Adrenal gland (tissue), 5 donors: ENCODE data around the gene MMADHC.

Source experiments
- POLR2A ChIP-seq, 2 donors: fragments of 450-650 bp; IDR thresholded peaks; one replicate each; pipeline ENCODE4 v1.6.1; 2017; ENCODE audit warnings: antibody characterized with exemption in 2 of 2, mild to moderate bottlenecking in 2 of 2, moderate library complexity in 1 of 2
- TF ChIP-seq, protein P1 (sequence below), 6 experiments: fragments of 450-650 bp in 4 of 6; fragments of 200-600 bp in 2 of 6; sonication (generic) in 1 of 6; IDR thresholded peaks; 1 replicate in 5 of 6; 2 replicates in 1 of 6; pipeline versions ENCODE4 v1.5.1 to v1.8.0; 2016 to 2021; ENCODE audit warnings: antibody characterized with exemption in 6 of 6, mild to moderate bottlenecking in 2 of 6, moderate library complexity in 1 of 6
- donor health status: DM: no; HTN: no; CAD: no.

DNA sequence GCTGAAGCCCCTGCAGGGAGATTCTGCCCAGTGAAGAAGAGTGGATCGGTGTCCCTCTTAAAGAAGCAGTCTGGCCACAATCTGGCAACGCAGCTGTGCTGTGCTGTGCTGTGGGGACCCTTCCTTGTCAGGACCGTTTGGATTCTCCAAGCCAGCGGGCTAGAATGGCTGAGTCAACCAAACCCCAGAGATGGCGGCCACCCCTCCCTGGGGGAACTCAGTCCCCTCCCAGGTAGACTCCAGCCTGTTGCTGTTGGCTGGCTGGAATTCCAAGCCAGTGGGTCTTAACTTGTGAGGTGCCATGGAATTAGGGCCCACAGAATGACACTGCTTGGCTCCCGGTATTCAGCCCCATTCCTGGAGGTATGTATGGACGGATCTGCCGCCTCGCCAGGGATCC is 62.3 kb downstream of the MMADHC start:
- TF ChIP-seq, protein P1, sequence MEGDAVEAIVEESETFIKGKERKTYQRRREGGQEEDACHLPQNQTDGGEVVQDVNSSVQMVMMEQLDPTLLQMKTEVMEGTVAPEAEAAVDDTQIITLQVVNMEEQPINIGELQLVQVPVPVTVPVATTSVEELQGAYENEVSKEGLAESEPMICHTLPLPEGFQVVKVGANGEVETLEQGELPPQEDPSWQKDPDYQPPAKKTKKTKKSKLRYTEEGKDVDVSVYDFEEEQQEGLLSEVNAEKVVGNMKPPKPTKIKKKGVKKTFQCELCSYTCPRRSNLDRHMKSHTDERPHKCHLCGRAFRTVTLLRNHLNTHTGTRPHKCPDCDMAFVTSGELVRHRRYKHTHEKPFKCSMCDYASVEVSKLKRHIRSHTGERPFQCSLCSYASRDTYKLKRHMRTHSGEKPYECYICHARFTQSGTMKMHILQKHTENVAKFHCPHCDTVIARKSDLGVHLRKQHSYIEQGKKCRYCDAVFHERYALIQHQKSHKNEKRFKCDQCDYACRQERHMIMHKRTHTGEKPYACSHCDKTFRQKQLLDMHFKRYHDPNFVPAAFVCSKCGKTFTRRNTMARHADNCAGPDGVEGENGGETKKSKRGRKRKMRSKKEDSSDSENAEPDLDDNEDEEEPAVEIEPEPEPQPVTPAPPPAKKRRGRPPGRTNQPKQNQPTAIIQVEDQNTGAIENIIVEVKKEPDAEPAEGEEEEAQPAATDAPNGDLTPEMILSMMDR (IDR thresholded peaks at IDR 0.05): no peak
- no peak for TF ChIP-seq POLR2A (IDR thresholded peaks at IDR 0.05)
